ENCODE results near the gene CBX5. TPM values are rescaled to one million over a fixed set of nuclear protein-coding genes. Genes with fewer than 3 reads are reported as not detected.

Gene CBX5
- 10 to 100 TPM; 15.8 to 24.6 TPM for total RNA-seq

GRCh38 chr12:54279632-54280467 is at the start of gene CBX5:
TSS of gene CBX5 (minus strand) at chr12:54280122. CDS start at chr12:54257650, 22,472 bp downstream.

GRCh38 chr12:54324617-54325441 is 44.9 kb upstream of the CBX5 start, which contains the start of gene COPZ1:
TSS of gene COPZ1 (plus strand) at chr12:54325131. CDS start at chr12:54325164, 33 bp downstream.

DNA sequence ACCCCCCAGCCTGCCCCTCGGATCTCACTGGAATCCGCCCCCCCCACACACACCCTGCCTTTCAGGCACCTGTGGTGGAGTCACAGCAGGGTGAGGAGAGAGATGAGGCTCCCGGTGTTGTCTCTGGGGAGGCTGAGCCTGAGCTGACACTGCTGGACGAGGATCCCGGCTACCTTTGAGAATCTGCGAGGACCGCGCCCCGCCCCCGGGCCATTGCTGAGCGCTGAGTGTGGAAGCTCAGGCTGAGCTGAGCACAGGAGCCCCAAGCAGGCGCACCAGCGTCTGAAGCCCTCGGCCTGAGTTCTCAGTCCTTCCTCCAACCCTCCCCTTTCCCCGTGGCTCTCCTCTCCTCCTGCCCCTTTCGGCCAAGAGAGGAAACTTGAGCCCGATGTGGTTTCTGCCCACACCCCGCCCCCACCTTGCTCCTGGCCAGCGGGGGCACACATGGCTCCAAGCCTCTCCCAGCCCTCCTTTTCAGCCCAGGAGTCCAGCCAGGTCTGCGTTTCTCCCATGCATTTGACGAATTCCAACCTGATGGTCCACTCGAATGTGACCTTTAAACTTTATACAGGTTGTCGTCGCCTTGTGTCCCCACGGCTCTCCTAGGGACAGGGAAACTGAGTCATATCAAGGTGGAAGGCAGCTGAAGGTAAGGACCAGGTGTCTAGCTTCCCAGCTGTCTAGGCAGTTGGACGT is 21.0 kb upstream of the CBX5 start, which contains the start of gene NFE2:
TSS of gene NFE2 (minus strand) at position 284 of the 696 bp plus-strand sequence. CDS start 5,767 bp downstream, outside the sequence.

GRCh38 chr12:54280468-54281260 is 742 bp upstream of the CBX5 start, which contains the start of gene HNRNPA1:
TSS of gene HNRNPA1 (plus strand) at chr12:54280726. CDS start at chr12:54280808, 82 bp downstream.

Small RNA genes within 50 kb of the gene (small RNA-seq; reads per million reads assigned to genes)
- gene RN7SL390P = 0 reads per million in 2 donors
- gene RNU6-950P = 0 to 0.17 reads per million in 2 donors

Other genes with a start within 250 kb of the CBX5 start
- gene HOXC5, start 247.1 kb downstream of the CBX5 start, total RNA-seq = 1 to 10 TPM in 1 of 2 donors, not detected in 1; 1.7 TPM
- 1 to 10 TPM in 1 of 2 donors, not detected in 1; 3.3 TPM for gene HOXC4, start 226.3 kb downstream of the CBX5 start, total RNA-seq
- gene SMUG1, start 91.1 kb downstream of the CBX5 start, total RNA-seq = 10 to 100 TPM; 28.6 to 37.6 TPM
- gene HNRNPA1, start 604 bp upstream of the CBX5 start, total RNA-seq = 100 to 1,000 TPM; 158 to 220 TPM
- not detected for gene NFE2, start 20.9 kb upstream of the CBX5 start, total RNA-seq
- 10 to 100 TPM; 90.5 to 95.2 TPM for gene COPZ1, start 45.0 kb upstream of the CBX5 start, total RNA-seq
- gene GPR84, start 84.4 kb upstream of the CBX5 start, total RNA-seq = under 1 TPM in 1 of 2 donors, not detected in 1; under 0.01 TPM
- 1 to 10 TPM in 1 of 2 donors, under 1 TPM in 1; 1.00 to 2.4 TPM for gene ZNF385A, start 104.6 kb upstream of the CBX5 start, total RNA-seq
- 10 to 100 TPM; 78.5 to 88.2 TPM for gene ITGA5, start 139.1 kb upstream of the CBX5 start, total RNA-seq
- gene GTSF1, start 193.5 kb upstream of the CBX5 start, total RNA-seq = not detected
- gene NCKAP1L, start 217.6 kb upstream of the CBX5 start, total RNA-seq = not detected

Data from melanocyte of skin (primary cell).